ENCODE data around the gene KIF5C. TPM values are rescaled to one million over a fixed set of nuclear protein-coding genes. Genes with fewer than 3 reads are reported as not detected.

Gene KIF5C
- total RNA-seq, 1 experiment from 2014 or later, result 1.5 TPM

GRCh38 chr2:149056541-149057255, 181.7 kb downstream of the KIF5C start:
- TF ChIP-seq, protein P1, sequence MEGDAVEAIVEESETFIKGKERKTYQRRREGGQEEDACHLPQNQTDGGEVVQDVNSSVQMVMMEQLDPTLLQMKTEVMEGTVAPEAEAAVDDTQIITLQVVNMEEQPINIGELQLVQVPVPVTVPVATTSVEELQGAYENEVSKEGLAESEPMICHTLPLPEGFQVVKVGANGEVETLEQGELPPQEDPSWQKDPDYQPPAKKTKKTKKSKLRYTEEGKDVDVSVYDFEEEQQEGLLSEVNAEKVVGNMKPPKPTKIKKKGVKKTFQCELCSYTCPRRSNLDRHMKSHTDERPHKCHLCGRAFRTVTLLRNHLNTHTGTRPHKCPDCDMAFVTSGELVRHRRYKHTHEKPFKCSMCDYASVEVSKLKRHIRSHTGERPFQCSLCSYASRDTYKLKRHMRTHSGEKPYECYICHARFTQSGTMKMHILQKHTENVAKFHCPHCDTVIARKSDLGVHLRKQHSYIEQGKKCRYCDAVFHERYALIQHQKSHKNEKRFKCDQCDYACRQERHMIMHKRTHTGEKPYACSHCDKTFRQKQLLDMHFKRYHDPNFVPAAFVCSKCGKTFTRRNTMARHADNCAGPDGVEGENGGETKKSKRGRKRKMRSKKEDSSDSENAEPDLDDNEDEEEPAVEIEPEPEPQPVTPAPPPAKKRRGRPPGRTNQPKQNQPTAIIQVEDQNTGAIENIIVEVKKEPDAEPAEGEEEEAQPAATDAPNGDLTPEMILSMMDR (IDR thresholded peaks at IDR 0.05; ENCODE audit: insufficient read depth in 1 of 2, low read depth in 1 of 2, low read length in 1 of 2, severe bottlenecking in 1 of 2, unreplicated experiment in 1 of 2), result no peak
- H3K4me3 Mint-ChIP-seq (ENCODE audit: unreplicated experiment), result no peak overlapping the region
- intact Hi-C loops (cut with micrococcal nuclease; ENCODE audit: unreplicated experiment), result no loop called here
- CTCF ChIA-PET, result no interaction called here
- no peaks in the 10 kb centered on the region for H3K9me3 Mint-ChIP-seq (ENCODE audit: unreplicated experiment)
- H3K4me1 Mint-ChIP-seq (ENCODE audit: low read depth, unreplicated experiment), result no peaks in the 10 kb centered on the region
- POLR2A ChIA-PET, result no interaction called here
- no peaks in the 10 kb centered on the region for H3K27me3 ChIP-seq (replicated peaks; ENCODE audit: control insufficient read depth, insufficient read depth, low read length)
- no peak overlapping the region for H3K4me3 ChIP-seq (ENCODE audit: low read depth, low read length)
- H3K27ac Mint-ChIP-seq (ENCODE audit: unreplicated experiment), result no peak overlapping the region
- no peaks in the 10 kb centered on the region for H3K4me1 ChIP-seq
- no TSS peak for BruUV-seq (replicated peaks)
- no peaks in the 10 kb centered on the region for H3K36me3 Mint-ChIP-seq (ENCODE audit: insufficient read depth, unreplicated experiment)
- no peaks in the 10 kb centered on the region for H3K36me3 ChIP-seq (ENCODE audit: control insufficient read depth, insufficient read depth, low read length)
- no peaks in the 10 kb centered on the region for H3K27me3 Mint-ChIP-seq (ENCODE audit: insufficient read depth, unreplicated experiment)
- no peak for DNase-seq
- H3K9me3 ChIP-seq, result no peaks in the 10 kb centered on the region

DNA sequence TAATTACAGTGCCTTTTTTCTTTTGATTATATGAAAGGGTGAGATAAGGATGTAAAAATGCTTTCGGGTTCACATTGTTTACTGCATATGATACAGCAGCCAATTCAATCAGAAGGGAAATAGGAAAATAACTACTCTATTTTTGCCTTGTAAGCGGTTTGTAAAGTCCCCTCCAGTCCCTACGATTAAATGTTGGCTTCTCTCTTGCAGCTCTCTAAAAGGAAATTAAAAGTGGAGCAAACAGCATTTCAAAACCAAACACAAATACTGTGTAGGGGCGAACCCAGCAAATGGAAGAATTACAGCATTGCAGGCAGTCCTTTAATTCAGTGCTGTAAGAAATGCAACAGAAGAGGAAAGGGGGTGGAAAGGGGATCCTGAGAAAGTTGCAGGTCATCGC, 182.4 kb downstream of the KIF5C start:
- intact Hi-C loops (cut with micrococcal nuclease; ENCODE audit: unreplicated experiment), result no loop called here
- no peaks in the 10 kb centered on the region for H3K36me3 ChIP-seq (ENCODE audit: control insufficient read depth, insufficient read depth, low read length)
- H3K36me3 Mint-ChIP-seq (ENCODE audit: insufficient read depth, unreplicated experiment), result no peaks in the 10 kb centered on the region
- H3K27ac Mint-ChIP-seq (ENCODE audit: unreplicated experiment), result no peak overlapping the region
- H3K27me3 ChIP-seq (replicated peaks; ENCODE audit: control insufficient read depth, insufficient read depth, low read length), result no peaks in the 10 kb centered on the region
- H3K9me3 Mint-ChIP-seq (ENCODE audit: unreplicated experiment), result no peaks in the 10 kb centered on the region
- ChIA-PET POLR2A (no interaction called here), CTCF (no interaction called here)
- no peak overlapping the region for H3K4me3 ChIP-seq (ENCODE audit: low read depth, low read length)
- no peak for DNase-seq
- H3K27me3 Mint-ChIP-seq (ENCODE audit: insufficient read depth, unreplicated experiment), result no peaks in the 10 kb centered on the region
- no TSS peak for BruUV-seq (replicated peaks)
- H3K4me3 Mint-ChIP-seq (ENCODE audit: unreplicated experiment), result no peak overlapping the region
- H3K4me1 Mint-ChIP-seq (ENCODE audit: low read depth, unreplicated experiment), result no peaks in the 10 kb centered on the region
- TF ChIP-seq, protein P1 (IDR thresholded peaks at IDR 0.05; ENCODE audit: insufficient read depth in 1 of 2, low read depth in 1 of 2, low read length in 1 of 2, severe bottlenecking in 1 of 2, unreplicated experiment in 1 of 2), result no peak
- no peaks in the 10 kb centered on the region for H3K9me3 ChIP-seq
- no peaks in the 10 kb centered on the region for H3K4me1 ChIP-seq

- H3K4me3 ChIP-seq (ENCODE audit: low read depth, low read length), result no peak overlapping the region
- Mint-ChIP-seq H3K4me3 (ENCODE audit: unreplicated experiment) (no peak overlapping the region), H3K9me3 (ENCODE audit: unreplicated experiment) (no peaks in the 10 kb centered on the region), H3K27me3 (ENCODE audit: insufficient read depth, unreplicated experiment) (no peaks in the 10 kb centered on the region), H3K36me3 (ENCODE audit: insufficient read depth, unreplicated experiment) (no peaks in the 10 kb centered on the region), H3K4me1 (ENCODE audit: low read depth, unreplicated experiment) (no peaks in the 10 kb centered on the region), H3K27ac (ENCODE audit: unreplicated experiment) (no peak overlapping the region)
- H3K36me3 ChIP-seq (ENCODE audit: control insufficient read depth, insufficient read depth, low read length), result no peaks in the 10 kb centered on the region
- TF ChIP-seq, protein P1 (IDR thresholded peaks at IDR 0.05; ENCODE audit: insufficient read depth in 1 of 2, low read depth in 1 of 2, low read length in 1 of 2, severe bottlenecking in 1 of 2, unreplicated experiment in 1 of 2), result no peak
- POLR2A ChIA-PET, result no interaction called here
- no TSS peak for BruUV-seq (replicated peaks)
- CTCF ChIA-PET, result no interaction called here
- intact Hi-C loops (cut with micrococcal nuclease; ENCODE audit: unreplicated experiment), result no loop called here
- DNase-seq, result no peak
- no peaks in the 10 kb centered on the region for H3K27me3 ChIP-seq (replicated peaks; ENCODE audit: control insufficient read depth, insufficient read depth, low read length)
- peaks cover 4% of the 10 kb centered on the region for H3K4me1 ChIP-seq
- H3K9me3 ChIP-seq, result no peaks in the 10 kb centered on the region
Observed at GRCh38 chr2:149058936-149059335, 183.9 kb downstream of the KIF5C start.

All from Caco-2 (cell line).